K562 (cell line): Measurements from ENCODE around the gene VWC2L. TPM values are rescaled to one million over a fixed set of nuclear protein-coding genes. Genes with fewer than 3 reads are reported as not detected.

ENCODE experiments used
- ATAC-seq: fragments of 200-7000 bp; cut with Tn5 transposase; 3 replicates; pipeline ENCODE4 v1.9.1; 2020; ENCODE audit warnings: moderate library complexity
- BruUV-seq: library from RNA; stranded (reverse); fragments of 400-500 nt; replicated peaks from 2 replicates; lab custom pipeline; 2021; lab: Mats Ljungman, UMichigan
- CTCF ChIA-PET: fragments of 300-600 bp; formaldehyde crosslinking; extraction: SDS; loops from one replicate; lab custom pipeline; 2021; ENCODE audit warnings: low intra/inter-chr PET ratio; lab: Yijun Ruan, JAX
- POLR2A ChIA-PET: fragments of 300-600, 350-650 bp; sonication (Branson Sonifier 250); formaldehyde crosslinking; extraction: SDS; loops from one replicate; lab custom pipeline; 2021; ENCODE audit warnings: antibody characterized with exemption, inconsistent platforms; lab: Yijun Ruan, JAX
- DNase-seq, 4 experiments: peaks; one replicate each; pipeline versions ENCODE4 v3.0.0 to v3.0.0-alpha.2; 2011 to 2018; ENCODE audit warnings: low spot score in 3 of 4, mixed read lengths in 3 of 4; ENCODE audit errors: extremely low read depth in 1 of 4
- FAIRE-seq: peaks from 2 replicates; lab custom pipeline; 2011; peaks lifted over from hg19 to GRCh38; lab: Jason Lieb, UNC
- H2AFZ ChIP-seq: 2 replicates; pipeline ENCODE4 v1.6.0; 2011; ENCODE audit warnings: low read depth, low read length, control low read depth, inconsistent platforms
- H3K27ac ChIP-seq: fragments of 200-600 bp; 3 replicates; pipeline ENCODE4 v1.8.0; 2011; ENCODE audit warnings: low read depth, mild to moderate bottlenecking, control low read depth, inconsistent platforms, low read length, moderate library complexity, mixed read lengths; ENCODE audit errors: extremely low read depth
- H3K27me3 ChIP-seq, 2 experiments: fragments of 300-600 bp in 1 of 2; 2 replicates in 1 of 2; 3 replicates in 1 of 2; pipeline versions ENCODE4 v1.6.0 to v1.8.0; 2011; ENCODE audit warnings: inconsistent platforms in 2 of 2, low read length in 2 of 2, mild to moderate bottlenecking in 1 of 2, mixed read lengths in 1 of 2, moderate library complexity in 1 of 2; ENCODE audit not compliant: control insufficient read depth in 2 of 2, insufficient read depth in 2 of 2
- H3K36me3 ChIP-seq: fragments of 300-600 bp; 3 replicates; pipeline ENCODE4 v1.8.0; 2011; ENCODE audit warnings: mild to moderate bottlenecking, low read length, inconsistent platforms; ENCODE audit not compliant: control insufficient read depth, insufficient read depth
- H3K4me1 ChIP-seq, 2 experiments: fragments of 200-600 bp in 1 of 2; replicated peaks in 1 of 2; 2 replicates in 1 of 2; 3 replicates in 1 of 2; pipeline versions ENCODE4 v1.5.1 to v1.8.0; 2011; ENCODE audit warnings: inconsistent platforms in 2 of 2, low read length in 2 of 2, mild to moderate bottlenecking in 1 of 2, mixed read lengths in 1 of 2, moderate library complexity in 1 of 2; ENCODE audit not compliant: control insufficient read depth in 2 of 2, insufficient read depth in 2 of 2
- H3K4me2 ChIP-seq: 2 replicates; pipeline ENCODE4 v1.6.1; 2011; ENCODE audit warnings: low read length, control low read depth, inconsistent platforms, mixed read lengths; ENCODE audit not compliant: insufficient read depth
- H3K4me3 ChIP-seq: fragments of 200-600 bp; sonication (generic), shearing (Covaris generic); 2 replicates; pipeline ENCODE4 v1.5.1; 2016; ENCODE audit warnings: control low read depth, inconsistent platforms
- H3K79me2 ChIP-seq: fragments of 200-600 bp; 3 replicates; pipeline ENCODE4 v1.8.0; 2011; ENCODE audit warnings: low read length, inconsistent platforms; ENCODE audit not compliant: control insufficient read depth, insufficient read depth
- H3K9ac ChIP-seq, 2 experiments: 2 replicates each; pipeline versions ENCODE4 v1.6.0 to v1.6.1; 2011; ENCODE audit warnings: low read depth in 2 of 2, low read length in 2 of 2, control low read depth in 1 of 2, inconsistent platforms in 1 of 2, mild to moderate bottlenecking in 1 of 2, mixed read lengths in 1 of 2; ENCODE audit not compliant: insufficient read depth in 1 of 2
- H3K9me1 ChIP-seq: one replicate; pipeline ENCODE4 v1.6.0; 2011; ENCODE audit warnings: inconsistent platforms, mild to moderate bottlenecking, low read length, moderate library complexity; ENCODE audit not compliant: control insufficient read depth, insufficient read depth
- H3K9me3 ChIP-seq: replicated peaks from 2 replicates; pipeline ENCODE4 v1.5.1; 2011; ENCODE audit warnings: low read depth, low read length, inconsistent platforms; ENCODE audit not compliant: control insufficient read depth, insufficient read depth
- H4K20me1 ChIP-seq: replicated peaks from 2 replicates; pipeline ENCODE4 v1.6.1; 2011; ENCODE audit warnings: low read length, inconsistent platforms, mixed read lengths; ENCODE audit not compliant: control insufficient read depth, insufficient read depth
- ADNP ChIP-seq: fragments of 200-800 bp; sonication (Bioruptor generic); IDR thresholded peaks from 2 replicates; pipeline ENCODE4 v1.6.1; 2016; ENCODE audit warnings: missing genetic modification characterization, missing compliant biosample characterization
- EP400 ChIP-seq: fragments of 450-650 bp; IDR thresholded peaks from 2 replicates; pipeline ENCODE4 v1.6.1; 2017; ENCODE audit warnings: antibody characterized with exemption, mild to moderate bottlenecking, moderate library complexity
- GTF2A2 ChIP-seq: IDR thresholded peaks from 2 replicates; pipeline ENCODE4 v1.6.1; 2016; ENCODE audit warnings: mild to moderate bottlenecking, missing genetic modification characterization, missing compliant biosample characterization
- NFE2L1 ChIP-seq: fragments of 450-650 bp; IDR thresholded peaks from 2 replicates; pipeline ENCODE4 v1.6.1; 2016; ENCODE audit warnings: missing genetic modification characterization, low read depth, mild to moderate bottlenecking, missing compliant biosample characterization, moderate library complexity, borderline replicate concordance
- POLR2H ChIP-seq: IDR thresholded peaks from 2 replicates; pipeline ENCODE4 v1.6.1; 2016; ENCODE audit warnings: missing genetic modification characterization, low read depth, mild to moderate bottlenecking, control low read depth, missing compliant biosample characterization, moderate library complexity
- SRSF1 ChIP-seq: fragments of 200-400 bp; formaldehyde crosslinking; IDR thresholded peaks from 2 replicates; pipeline ENCODE4 v1.6.1; 2017; ENCODE audit warnings: mild to moderate bottlenecking, low read depth, low read length, moderate library complexity
- SUPT5H ChIP-seq: fragments of 450-650 bp; IDR thresholded peaks from 2 replicates; pipeline ENCODE4 v1.6.1; 2016
- ZNF253 ChIP-seq: fragments of 250-450 bp; sonication (Bioruptor Pico); conservative IDR thresholded peaks from 2 replicates; pipeline ENCODE4 v1.6.1; 2021; ENCODE audit warnings: mild to moderate bottlenecking
- ZNF41 ChIP-seq: fragments of 250-450 bp; sonication (Bioruptor Pico); conservative IDR thresholded peaks from 2 replicates; pipeline ENCODE4 v1.4.0; 2020; ENCODE audit warnings: mild to moderate bottlenecking
- ZNF431 ChIP-seq: sonication (generic); formaldehyde crosslinking; IDR thresholded peaks from 2 replicates; pipeline ENCODE4 v1.8.0; 2022; ENCODE audit warnings: mild to moderate bottlenecking, missing genetic modification reagents
- ZNF57 ChIP-seq: fragments of 450-650 bp; formaldehyde crosslinking; IDR thresholded peaks from 2 replicates; pipeline ENCODE4 v1.4.0; 2020; ENCODE audit warnings: mild to moderate bottlenecking, moderate library complexity
- WGBS: fragments of 100-300 bp; shearing (Covaris generic); methylation state at CpG from one replicate; pipeline ENCODE4 v1.1.6; 2016; ENCODE audit warnings: low coverage, mixed read lengths; ENCODE audit not compliant: insufficient coverage; ENCODE audit errors: missing lambda C conversion rate; 5-methylcytosine and 5-hydroxymethylcytosine counted together
- in situ Hi-C: fragments of 300-500 bp; cut with MboI; formaldehyde crosslinking; loops from 4 replicates; pipeline ENCODE4 v1.15.0; 2018; ENCODE audit warnings: inconsistent platforms, mixed read lengths
- intact Hi-C: fragments of 100-400 bp; cut with micrococcal nuclease; formaldehyde crosslinking; loops from 2 replicates; pipeline ENCODE4 v1.14.2; 2022
- polyA plus RNA-seq, 8 experiments: library from polyadenylated mRNA; depleted of rRNA in 4 of 8; stranded (reverse) in 5 of 8; unstranded in 3 of 8; fragments of >200 nt; fragmentation: Nextera tagmentation in 2 of 8; fragmentation: Illumina TruSeq in 1 of 8; extraction: Ambion mirVana in 2 of 8; extraction: Trizol in 1 of 8; gene quantifications; 2 replicates each; pipeline versions ENCODE4 v1.2.1 to v1.2.3, GENCODE V29; 2011 to 2014; ENCODE audit warnings: inconsistent platforms in 1 of 8, missing spikeins in 1 of 8
- total RNA-seq, 7 experiments: library from RNA; depleted of rRNA in 6 of 7; stranded (reverse); fragments of >200 nt in 6 of 7; fragmentation: Illumina TruSeq in 2 of 7; extraction: Trizol in 2 of 7; gene quantifications; 2 replicates each; pipeline versions ENCODE4 v1.2.1 to v1.2.3, GENCODE V29; 2011 to 2021; ENCODE audit warnings: low replicate concordance in 1 of 7
- TF ChIP-seq, protein P1 (sequence below), 2 experiments: fragments of 250-450 bp in 1 of 2; fragments of 450-650 bp in 1 of 2; sonication (Bioruptor Pico) in 1 of 2; IDR thresholded peaks; 2 replicates each; pipeline versions ENCODE4 v1.6.1 to v1.8.0; 2016 to 2021; ENCODE audit warnings: mild to moderate bottlenecking in 2 of 2, moderate library complexity in 2 of 2, missing compliant biosample characterization in 1 of 2, missing genetic modification characterization in 1 of 2
- TF ChIP-seq, protein P2 (sequence below): fragments of 450-650 bp; IDR thresholded peaks from 2 replicates; pipeline ENCODE4 v1.6.1; 2017; ENCODE audit warnings: antibody characterized with exemption
- TF ChIP-seq, protein P3 (sequence below): fragments of 450-650 bp; formaldehyde crosslinking; IDR thresholded peaks from 2 replicates; pipeline ENCODE4 v1.4.0; 2022; ENCODE audit warnings: missing genetic modification characterization
- TF ChIP-seq, protein P4 (sequence below): sonication (generic); formaldehyde crosslinking; IDR thresholded peaks from 2 replicates; pipeline ENCODE4 v1.8.1; 2022; ENCODE audit warnings: missing genetic modification reagents

The VWC2L gene
- total and polyA plus RNA-seq, 9 of the 15 experiments (the other 6 are each of a cell fraction or from before 2014, with no cell fraction given), result not detected

DNA sequence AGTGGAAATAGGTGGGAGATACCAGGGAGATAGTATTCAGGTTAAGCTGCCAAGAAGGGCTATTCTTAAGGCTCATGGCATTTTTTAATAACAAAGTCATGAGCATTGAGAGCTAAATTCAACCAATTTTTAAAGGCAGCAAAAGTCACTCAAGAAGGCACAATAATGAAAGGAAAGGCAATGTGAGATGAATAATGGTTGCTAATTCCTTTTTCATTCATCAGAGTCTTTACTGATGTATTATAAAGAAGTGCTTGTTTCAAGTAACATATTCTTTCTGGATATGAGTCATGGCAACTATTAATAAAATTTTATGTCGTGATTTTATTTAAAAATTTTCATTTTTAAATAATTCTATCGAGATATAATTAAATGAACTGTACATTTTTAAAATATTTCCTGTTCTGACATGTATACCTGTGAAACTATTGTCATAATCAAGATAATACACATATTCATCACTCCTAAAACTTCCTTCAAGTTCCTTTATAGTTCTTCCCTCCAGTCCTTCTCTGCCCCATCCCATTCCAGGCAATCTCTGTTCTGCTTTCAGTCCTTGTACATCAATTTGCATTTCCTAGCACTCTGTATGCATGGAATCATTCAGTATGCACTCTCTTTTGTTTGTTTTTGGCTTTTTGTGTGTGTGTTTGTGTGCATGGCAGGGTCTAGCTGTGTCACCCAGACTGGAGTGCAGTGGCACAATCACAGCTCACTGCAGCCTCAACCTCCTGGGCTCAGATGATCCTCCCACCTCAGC, 40.8 kb downstream of the VWC2L start:
- ATAC-seq (no peak), DNase-seq (no peak), FAIRE-seq (no peak)
- Histone ChIP-seq H3K4me3 (no peak overlapping the region), H4K20me1 (no peaks in the 10 kb centered on the region), H3K9ac (no peak overlapping the region), H3K27ac (no peak overlapping the region), H3K9me1 (no peaks in the 10 kb centered on the region), H3K27me3 (no peaks in the 10 kb centered on the region), H3K79me2 (no peaks in the 10 kb centered on the region), H2AFZ (no peak overlapping the region), H3K36me3 (no peaks in the 10 kb centered on the region), H3K9me3 (no peaks in the 10 kb centered on the region), H3K4me1 (no peaks in the 10 kb centered on the region), H3K4me2 (no peak overlapping the region)
- 0% methylated on average over 2 of the region's 2 CpGs for WGBS
- in situ Hi-C loops (no loop called here), intact Hi-C loops (no loop called here)
- ChIA-PET CTCF (no interaction called here), POLR2A (no interaction called here)
- BruUV-seq, result no TSS peak
- TF ChIP-seq EP400 (no peak), NFE2L1 (tag) (no peak), ZNF57 (no peak), SUPT5H (no peak), ADNP (no peak), ZNF253 (CRISPR knock-in tag) (no peak), GTF2A2 (tag) (no peak), ZNF431 (CRISPR knock-in tag) (no peak), ZNF41 (CRISPR knock-in tag) (no peak), POLR2H (tag) (no peak), SRSF1 (no peak)
- TF ChIP-seq, protein P1, sequence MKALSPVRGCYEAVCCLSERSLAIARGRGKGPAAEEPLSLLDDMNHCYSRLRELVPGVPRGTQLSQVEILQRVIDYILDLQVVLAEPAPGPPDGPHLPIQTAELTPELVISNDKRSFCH (CRISPR knock-in tag; IDR thresholded peaks at IDR 0.05), result no peak
- TF ChIP-seq, protein P1 (tag; IDR thresholded peaks at IDR 0.05), result no peak
- TF ChIP-seq, protein P2, sequence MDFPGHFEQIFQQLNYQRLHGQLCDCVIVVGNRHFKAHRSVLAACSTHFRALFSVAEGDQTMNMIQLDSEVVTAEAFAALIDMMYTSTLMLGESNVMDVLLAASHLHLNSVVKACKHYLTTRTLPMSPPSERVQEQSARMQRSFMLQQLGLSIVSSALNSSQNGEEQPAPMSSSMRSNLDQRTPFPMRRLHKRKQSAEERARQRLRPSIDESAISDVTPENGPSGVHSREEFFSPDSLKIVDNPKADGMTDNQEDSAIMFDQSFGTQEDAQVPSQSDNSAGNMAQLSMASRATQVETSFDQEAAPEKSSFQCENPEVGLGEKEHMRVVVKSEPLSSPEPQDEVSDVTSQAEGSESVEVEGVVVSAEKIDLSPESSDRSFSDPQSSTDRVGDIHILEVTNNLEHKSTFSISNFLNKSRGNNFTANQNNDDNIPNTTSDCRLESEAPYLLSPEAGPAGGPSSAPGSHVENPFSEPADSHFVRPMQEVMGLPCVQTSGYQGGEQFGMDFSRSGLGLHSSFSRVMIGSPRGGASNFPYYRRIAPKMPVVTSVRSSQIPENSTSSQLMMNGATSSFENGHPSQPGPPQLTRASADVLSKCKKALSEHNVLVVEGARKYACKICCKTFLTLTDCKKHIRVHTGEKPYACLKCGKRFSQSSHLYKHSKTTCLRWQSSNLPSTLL, result no peak
- TF ChIP-seq, protein P3, sequence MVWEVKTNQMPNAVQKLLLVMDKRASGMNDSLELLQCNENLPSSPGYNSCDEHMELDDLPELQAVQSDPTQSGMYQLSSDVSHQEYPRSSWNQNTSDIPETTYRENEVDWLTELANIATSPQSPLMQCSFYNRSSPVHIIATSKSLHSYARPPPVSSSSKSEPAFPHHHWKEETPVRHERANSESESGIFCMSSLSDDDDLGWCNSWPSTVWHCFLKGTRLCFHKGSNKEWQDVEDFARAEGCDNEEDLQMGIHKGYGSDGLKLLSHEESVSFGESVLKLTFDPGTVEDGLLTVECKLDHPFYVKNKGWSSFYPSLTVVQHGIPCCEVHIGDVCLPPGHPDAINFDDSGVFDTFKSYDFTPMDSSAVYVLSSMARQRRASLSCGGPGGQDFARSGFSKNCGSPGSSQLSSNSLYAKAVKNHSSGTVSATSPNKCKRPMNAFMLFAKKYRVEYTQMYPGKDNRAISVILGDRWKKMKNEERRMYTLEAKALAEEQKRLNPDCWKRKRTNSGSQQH, result no peak
- TF ChIP-seq, protein P4, sequence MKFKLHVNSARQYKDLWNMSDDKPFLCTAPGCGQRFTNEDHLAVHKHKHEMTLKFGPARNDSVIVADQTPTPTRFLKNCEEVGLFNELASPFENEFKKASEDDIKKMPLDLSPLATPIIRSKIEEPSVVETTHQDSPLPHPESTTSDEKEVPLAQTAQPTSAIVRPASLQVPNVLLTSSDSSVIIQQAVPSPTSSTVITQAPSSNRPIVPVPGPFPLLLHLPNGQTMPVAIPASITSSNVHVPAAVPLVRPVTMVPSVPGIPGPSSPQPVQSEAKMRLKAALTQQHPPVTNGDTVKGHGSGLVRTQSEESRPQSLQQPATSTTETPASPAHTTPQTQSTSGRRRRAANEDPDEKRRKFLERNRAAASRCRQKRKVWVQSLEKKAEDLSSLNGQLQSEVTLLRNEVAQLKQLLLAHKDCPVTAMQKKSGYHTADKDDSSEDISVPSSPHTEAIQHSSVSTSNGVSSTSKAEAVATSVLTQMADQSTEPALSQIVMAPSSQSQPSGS (CRISPR knock-in tag), result no peak
